Adipocyte (in vitro differentiated cells): ENCODE measurements around the gene MDFI.

Experiments used
- DNase-seq: peaks from one replicate; pipeline ENCODE4 v3.0.0-alpha.2; 2015; ENCODE audit warnings: low read depth
- H3K27me3 ChIP-seq: replicated peaks from 2 replicates; pipeline ENCODE4 v1.7.0; 2013; ENCODE audit warnings: mild to moderate bottlenecking, low read length, moderate library complexity; ENCODE audit not compliant: control insufficient read depth, insufficient read depth
- H3K36me3 ChIP-seq: 2 replicates; pipeline ENCODE4 v1.7.0; 2013; ENCODE audit warnings: low read length, mild to moderate bottlenecking, moderate library complexity; ENCODE audit not compliant: control insufficient read depth, insufficient read depth, severe bottlenecking
- H3K4me1 ChIP-seq: 2 replicates; pipeline ENCODE4 v1.7.0; 2013; ENCODE audit warnings: mild to moderate bottlenecking, low read length, moderate library complexity; ENCODE audit not compliant: control insufficient read depth, insufficient read depth
- H3K4me3 ChIP-seq: 2 replicates; pipeline ENCODE4 v1.7.0; 2013; ENCODE audit warnings: mild to moderate bottlenecking, low read length, moderate library complexity
- H3K9ac ChIP-seq: 2 replicates; pipeline ENCODE4 v1.7.0; 2013; ENCODE audit warnings: mild to moderate bottlenecking, low read length, moderate library complexity
- H3K9me3 ChIP-seq: 2 replicates; pipeline ENCODE4 v1.7.0; 2013; ENCODE audit warnings: mild to moderate bottlenecking, low read length, moderate library complexity; ENCODE audit not compliant: control insufficient read depth

MDFI gene, protein sequence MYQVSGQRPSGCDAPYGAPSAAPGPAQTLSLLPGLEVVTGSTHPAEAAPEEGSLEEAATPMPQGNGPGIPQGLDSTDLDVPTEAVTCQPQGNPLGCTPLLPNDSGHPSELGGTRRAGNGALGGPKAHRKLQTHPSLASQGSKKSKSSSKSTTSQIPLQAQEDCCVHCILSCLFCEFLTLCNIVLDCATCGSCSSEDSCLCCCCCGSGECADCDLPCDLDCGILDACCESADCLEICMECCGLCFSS

DNA sequence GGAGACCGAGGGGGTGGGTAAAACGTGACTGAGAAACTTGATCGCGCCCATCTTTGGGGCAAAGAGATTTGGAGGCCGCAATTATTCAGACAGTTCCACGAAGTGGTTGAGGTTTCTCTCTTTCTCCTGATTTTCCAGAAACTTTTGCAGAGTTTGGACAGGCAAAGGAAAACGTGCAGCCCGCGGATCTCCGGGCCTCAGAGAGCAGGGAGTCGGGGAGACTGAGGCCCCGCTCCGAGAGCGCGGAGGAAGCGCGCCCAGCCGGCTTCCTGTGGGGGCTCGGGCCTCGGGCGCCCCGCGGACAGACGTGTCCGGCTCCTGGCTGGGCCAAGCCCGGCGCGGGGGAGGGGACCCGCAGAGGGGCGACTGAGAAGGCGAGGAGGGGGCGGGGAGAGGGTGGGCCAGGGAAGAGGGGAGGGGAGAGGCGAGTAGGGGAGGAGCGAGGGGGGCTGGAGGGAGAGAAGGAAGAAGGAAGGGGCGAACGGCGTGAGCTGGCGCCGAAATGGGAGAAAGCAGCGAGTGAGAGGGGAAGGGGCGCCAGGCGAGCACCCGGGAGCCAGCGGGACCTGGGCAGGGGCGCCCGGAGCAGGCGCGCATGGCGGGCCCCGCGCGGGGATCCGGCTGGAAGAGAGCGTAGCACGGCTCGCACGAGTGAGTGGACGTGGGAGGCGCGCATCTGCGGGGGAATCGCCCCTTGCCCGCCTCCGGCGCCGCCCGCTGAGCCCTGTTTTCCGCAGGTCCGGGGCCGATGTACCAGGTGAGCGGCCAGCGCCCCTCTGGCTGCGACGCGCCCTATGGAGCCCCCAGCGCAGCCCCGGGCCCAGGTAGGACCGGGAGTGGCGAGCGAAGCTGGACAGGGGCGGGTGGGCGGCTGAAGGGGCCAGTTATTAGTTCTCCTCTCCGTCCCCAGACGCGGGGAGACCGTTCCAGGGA is at the start of gene MDFI:
Gene MDFI, plus strand, starts transcription at position 467 of the 933 bp plus-strand sequence. Its CDS starts 282 bp downstream, at position 749.
- Histone ChIP-seq H3K4me3 (no peak within 1 kb of the TSS), H3K4me1 (peaks cover 8% of the 10 kb centered on the region), H3K27me3 (peaks cover 62% of the 10 kb centered on the region), H3K9ac (no peak within 1 kb of the TSS), H3K9me3 (no peaks in the 10 kb centered on the region), H3K36me3 (no peaks in the 10 kb centered on the region)
- peak; percentile 21 for DNase-seq

DNA sequence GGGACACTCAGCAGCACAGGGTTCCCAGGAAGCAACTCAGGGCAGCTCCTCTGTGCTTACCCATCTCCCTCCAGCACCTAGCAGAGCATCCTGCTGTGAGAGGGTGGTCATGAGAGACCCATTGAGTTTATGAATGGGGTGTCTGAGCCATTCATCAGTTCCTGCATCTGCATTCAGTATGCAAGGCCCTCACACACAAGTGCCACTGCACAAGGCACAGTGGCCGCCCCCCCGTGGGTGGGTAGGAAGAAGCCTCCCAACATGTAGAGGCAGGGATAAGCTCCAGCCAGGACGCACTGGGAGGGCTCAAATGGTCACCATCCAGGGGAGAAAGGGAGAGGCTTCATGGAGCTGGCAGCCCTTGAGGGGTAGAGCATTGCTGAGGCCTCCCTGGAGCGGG is 49.0 kb upstream of the MDFI start:
- peaks cover 21% of the 10 kb centered on the region for H3K36me3 ChIP-seq
- peaks cover 2% of the 10 kb centered on the region for H3K4me1 ChIP-seq
- H3K9ac ChIP-seq = no peak overlapping the region
- H3K9me3 ChIP-seq = no peaks in the 10 kb centered on the region
- H3K27me3 ChIP-seq = no peaks in the 10 kb centered on the region
- H3K4me3 ChIP-seq = no peak overlapping the region
- DNase-seq = no peak

DNA sequence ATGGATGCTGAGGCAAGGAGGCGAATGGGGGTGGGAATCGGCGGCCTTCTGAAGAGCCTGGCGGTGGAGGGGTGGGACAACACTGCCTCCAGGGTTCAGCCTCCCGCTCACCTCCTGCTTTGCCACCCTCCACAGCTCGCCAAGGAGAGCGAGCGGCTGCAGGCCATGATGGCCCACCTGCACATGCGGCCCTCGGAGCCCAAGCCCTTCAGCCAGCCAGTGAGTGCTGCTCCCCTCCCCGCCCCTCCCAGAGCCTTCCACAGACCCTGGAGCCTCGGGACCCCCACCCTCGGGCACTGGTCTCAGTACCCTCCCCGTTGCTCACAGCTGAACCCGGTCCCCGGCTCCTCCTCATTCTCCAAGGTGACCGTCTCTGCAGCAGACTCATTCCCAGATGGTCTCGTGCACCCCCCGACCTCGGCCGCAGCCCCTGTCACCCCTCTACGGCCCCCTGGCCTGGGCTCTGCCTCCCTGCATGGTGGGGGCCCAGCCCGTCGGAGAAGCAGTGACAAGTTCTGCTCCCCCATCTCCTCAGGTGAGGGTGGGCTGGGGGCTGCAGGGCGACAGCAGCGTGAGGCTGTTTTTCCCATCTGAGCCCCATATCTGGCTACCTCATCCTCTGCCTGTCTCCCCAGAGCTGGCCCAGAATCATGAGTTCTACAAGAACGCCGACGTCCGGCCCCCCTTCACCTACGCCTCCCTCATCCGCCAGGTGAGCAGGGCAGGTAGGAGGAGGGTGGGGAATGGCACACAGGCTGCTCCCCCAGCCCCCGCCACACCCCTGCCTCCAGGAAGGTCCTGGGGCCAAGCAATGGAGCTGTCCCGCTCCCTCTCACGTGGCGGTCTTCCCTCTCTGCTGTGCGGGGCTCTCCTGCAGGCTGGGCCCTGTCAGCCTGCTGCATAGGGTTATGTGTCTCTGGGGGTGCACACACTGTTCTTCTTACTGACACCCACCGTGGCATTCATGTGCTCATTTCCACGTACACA is 48.3 kb upstream of the MDFI start:
- Histone ChIP-seq H3K4me3 (no peak overlapping the region), H3K27me3 (no peaks in the 10 kb centered on the region), H3K36me3 (peaks cover 17% of the 10 kb centered on the region), H3K9ac (no peak overlapping the region), H3K9me3 (no peaks in the 10 kb centered on the region), H3K4me1 (peaks cover 9% of the 10 kb centered on the region)
- DNase-seq = no peak

DNA sequence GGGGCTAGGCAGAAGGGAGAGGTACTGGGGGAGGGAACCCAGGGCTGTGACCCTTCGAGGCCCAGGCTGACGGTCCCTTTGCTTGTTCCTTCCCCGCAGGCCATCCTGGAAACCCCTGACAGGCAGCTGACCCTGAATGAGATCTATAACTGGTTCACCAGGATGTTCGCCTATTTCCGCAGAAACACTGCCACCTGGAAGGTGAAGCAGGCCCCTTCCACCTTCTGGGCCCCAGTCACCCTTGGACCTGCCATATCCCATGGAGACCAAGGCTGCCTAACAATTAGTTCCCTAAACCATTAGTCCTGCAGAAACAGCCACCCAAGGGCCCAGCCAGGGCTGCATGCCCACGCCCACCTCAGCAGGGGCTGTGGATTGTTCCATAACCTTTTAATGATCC is 47.1 kb upstream of the MDFI start:
- no peak overlapping the region for H3K9ac ChIP-seq
- H3K9me3 ChIP-seq = no peaks in the 10 kb centered on the region
- H3K36me3 ChIP-seq = peaks cover 17% of the 10 kb centered on the region
- DNase-seq = no peak
- H3K27me3 ChIP-seq = no peaks in the 10 kb centered on the region
- peaks cover 9% of the 10 kb centered on the region for H3K4me1 ChIP-seq
- no peak overlapping the region for H3K4me3 ChIP-seq

DNA sequence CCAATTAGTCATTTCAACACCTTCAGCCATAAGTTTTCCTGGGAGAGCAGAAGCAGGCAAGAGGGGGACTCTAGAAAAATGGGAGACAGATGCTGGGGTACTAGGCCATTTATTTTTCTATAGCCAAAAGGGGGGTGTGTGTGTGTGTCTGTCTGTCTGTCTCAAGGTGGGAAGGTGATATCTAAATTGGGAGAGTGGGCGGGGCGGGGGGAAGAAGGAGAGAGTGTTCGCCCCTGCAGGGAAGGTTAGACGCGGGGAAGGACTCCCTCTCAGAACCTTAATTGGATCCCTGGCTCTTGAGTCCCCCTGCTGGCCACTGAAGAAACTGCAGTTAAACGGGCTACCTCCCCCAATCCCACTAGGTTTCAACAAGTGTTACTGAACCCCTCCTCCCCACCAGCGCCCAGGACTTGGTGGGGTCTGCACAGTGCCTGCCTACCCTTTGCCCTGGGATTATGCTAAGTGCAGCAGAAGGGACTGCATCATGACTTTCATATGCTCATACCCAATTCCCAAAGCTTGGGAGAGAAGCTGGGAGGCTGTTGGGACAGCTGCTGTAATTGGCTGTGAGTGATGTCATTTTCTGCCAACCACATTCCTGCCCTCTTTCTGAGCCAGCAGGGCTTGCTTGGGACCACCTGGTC is 46.3 kb upstream of the MDFI start:
- Histone ChIP-seq H3K27me3 (no peaks in the 10 kb centered on the region), H3K4me3 (no peak overlapping the region), H3K4me1 (peaks cover 9% of the 10 kb centered on the region), H3K36me3 (peaks cover 25% of the 10 kb centered on the region), H3K9me3 (no peaks in the 10 kb centered on the region), H3K9ac (no peak overlapping the region)
- DNase-seq = peak; percentile 83

DNA sequence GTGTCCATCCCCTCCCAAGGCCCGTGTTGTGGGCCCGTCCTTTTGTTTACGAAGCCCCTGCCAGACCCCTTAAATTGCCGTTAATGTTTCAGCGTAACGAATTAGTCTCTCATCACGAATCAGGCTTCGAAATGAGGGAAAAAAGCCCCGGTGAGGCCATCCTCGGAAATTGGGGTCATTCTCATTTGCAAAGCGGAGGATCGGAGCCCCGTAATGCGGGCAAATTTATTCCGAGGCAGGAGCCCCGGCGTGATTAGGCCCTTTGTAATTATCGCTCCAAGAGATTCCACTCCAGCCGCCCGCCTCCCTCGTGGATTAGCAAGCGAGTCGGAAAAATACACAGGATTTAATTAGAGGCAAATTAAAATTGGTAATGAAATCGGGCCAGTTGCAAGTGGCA is 44.9 kb upstream of the MDFI start:
- no peaks in the 10 kb centered on the region for H3K9me3 ChIP-seq
- H3K27me3 ChIP-seq = no peaks in the 10 kb centered on the region
- H3K4me3 ChIP-seq = no peak overlapping the region
- H3K4me1 ChIP-seq = peaks cover 9% of the 10 kb centered on the region
- DNase-seq = no peak
- H3K9ac ChIP-seq = no peak overlapping the region
- H3K36me3 ChIP-seq = peaks cover 27% of the 10 kb centered on the region

DNA sequence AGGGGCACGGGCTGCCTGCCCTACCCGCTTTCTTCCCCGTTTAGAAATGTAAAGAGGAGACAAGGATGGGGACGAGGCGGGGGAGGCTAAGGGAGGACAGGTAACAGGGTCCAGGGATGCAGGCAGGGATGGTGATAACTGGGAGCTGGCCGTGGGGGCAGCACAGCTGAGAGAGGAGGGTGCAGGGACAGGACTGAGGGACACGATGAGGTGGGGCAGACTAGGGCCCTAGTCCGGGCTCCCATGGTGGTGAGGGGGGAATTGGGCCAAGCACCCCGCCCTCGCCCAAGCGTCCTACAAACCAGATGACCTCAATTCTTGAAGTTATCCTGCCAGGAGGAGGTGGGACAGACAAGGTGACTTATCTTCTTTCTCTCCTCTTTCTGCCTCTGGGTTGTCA is 44.4 kb upstream of the MDFI start:
- no peaks in the 10 kb centered on the region for H3K9me3 ChIP-seq
- H3K4me3 ChIP-seq = no peak overlapping the region
- peaks cover 27% of the 10 kb centered on the region for H3K36me3 ChIP-seq
- H3K27me3 ChIP-seq = no peaks in the 10 kb centered on the region
- no peak for DNase-seq
- no peak overlapping the region for H3K9ac ChIP-seq
- H3K4me1 ChIP-seq = peaks cover 9% of the 10 kb centered on the region

DNA sequence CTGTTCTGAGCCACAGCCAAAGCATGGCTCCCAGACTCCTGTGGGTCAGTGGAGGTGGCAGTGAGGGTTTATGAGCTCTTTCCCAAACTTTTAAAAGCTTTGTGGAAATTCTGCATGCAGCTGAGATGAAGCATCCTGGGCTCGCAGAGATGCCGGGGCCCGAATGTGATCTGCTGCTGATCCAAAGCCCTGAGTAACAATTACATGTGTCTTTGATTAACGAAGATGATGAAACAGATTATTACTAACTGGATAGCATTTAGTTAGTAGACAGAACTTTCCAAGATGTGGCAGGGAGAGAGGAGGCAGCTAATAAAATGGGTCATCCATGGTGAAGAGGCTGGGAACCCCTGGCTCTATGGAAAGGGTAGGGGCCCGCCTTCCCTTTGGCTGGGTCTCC is 43.9 kb upstream of the MDFI start:
- H3K27me3 ChIP-seq = no peaks in the 10 kb centered on the region
- peaks cover 9% of the 10 kb centered on the region for H3K4me1 ChIP-seq
- peak; percentile 67 for DNase-seq
- peaks cover 27% of the 10 kb centered on the region for H3K36me3 ChIP-seq
- no peak overlapping the region for H3K9ac ChIP-seq
- H3K9me3 ChIP-seq = no peaks in the 10 kb centered on the region
- H3K4me3 ChIP-seq = no peak overlapping the region

DNA sequence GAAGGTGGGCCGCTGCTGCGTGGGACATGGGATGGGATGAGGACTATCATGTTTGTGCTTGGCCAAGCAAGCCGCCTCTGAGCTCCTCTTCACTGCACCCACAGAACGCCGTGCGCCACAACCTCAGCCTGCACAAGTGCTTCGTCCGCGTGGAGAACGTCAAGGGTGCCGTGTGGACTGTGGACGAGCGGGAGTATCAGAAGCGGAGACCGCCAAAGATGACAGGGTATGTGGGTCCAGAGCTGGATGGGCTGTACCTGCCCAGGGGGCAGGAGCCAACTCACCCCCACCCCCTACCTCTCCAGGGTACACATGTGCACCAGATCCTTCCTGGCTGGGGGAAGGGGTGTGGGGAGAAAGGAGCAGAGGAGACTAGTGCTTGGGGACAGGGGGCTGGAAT is 43.5 kb upstream of the MDFI start:
- H3K4me3 ChIP-seq = no peak overlapping the region
- no peaks in the 10 kb centered on the region for H3K27me3 ChIP-seq
- no peaks in the 10 kb centered on the region for H3K9me3 ChIP-seq
- peaks cover 27% of the 10 kb centered on the region for H3K36me3 ChIP-seq
- no peak for DNase-seq
- no peak overlapping the region for H3K9ac ChIP-seq
- H3K4me1 ChIP-seq = peaks cover 9% of the 10 kb centered on the region

DNA sequence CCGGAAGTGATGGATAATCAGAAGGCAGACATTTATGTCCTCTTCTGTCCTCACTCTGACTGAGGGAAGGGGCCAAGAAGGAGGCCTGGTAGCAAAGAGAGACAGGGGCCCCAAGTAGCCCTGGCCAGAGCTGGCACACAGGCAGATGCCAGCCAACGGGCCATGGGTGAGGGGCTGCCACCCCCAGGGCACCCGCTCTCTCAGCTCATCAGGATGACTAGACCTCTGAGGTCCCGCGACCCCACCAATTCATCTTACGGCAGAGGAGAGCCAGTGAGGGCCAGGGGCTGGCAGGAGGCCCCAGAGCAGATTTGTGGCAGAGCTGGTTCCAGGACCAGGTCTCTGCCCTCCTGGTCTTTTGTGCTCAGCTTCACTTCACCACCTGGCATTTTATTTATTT is 43.1 kb upstream of the MDFI start:
- H3K4me1 ChIP-seq = peaks cover 9% of the 10 kb centered on the region
- H3K4me3 ChIP-seq = no peak overlapping the region
- H3K9ac ChIP-seq = no peak overlapping the region
- no peaks in the 10 kb centered on the region for H3K9me3 ChIP-seq
- no peak for DNase-seq
- peaks cover 25% of the 10 kb centered on the region for H3K36me3 ChIP-seq
- H3K27me3 ChIP-seq = no peaks in the 10 kb centered on the region
